PC-3 (cell line): Measurements from ENCODE around the gene DLG2.

Experiments used
- EZH2 ChIP-seq: fragments of 300-600 bp; sonication (generic); IDR thresholded peaks from one replicate; pipeline ENCODE4 v1.6.1; 2017; ENCODE audit warnings: antibody characterized with exemption, mild to moderate bottlenecking, low read length; ENCODE audit not compliant: unreplicated experiment
- EZH2phosphoT487 ChIP-seq: fragments of 300-600 bp; sonication (generic); IDR thresholded peaks from 2 replicates; pipeline ENCODE4 v1.6.1; 2018; ENCODE audit warnings: mild to moderate bottlenecking, antibody characterized with exemption, low read length, borderline replicate concordance
- TF ChIP-seq, protein P1 (sequence below): fragments of 300-600 bp; sonication (generic); conservative IDR thresholded peaks from 2 replicates; pipeline ENCODE4 v1.5.1; 2017; ENCODE audit warnings: antibody characterized with exemption, low read depth, mild to moderate bottlenecking, low read length

- TF ChIP-seq, protein P1, sequence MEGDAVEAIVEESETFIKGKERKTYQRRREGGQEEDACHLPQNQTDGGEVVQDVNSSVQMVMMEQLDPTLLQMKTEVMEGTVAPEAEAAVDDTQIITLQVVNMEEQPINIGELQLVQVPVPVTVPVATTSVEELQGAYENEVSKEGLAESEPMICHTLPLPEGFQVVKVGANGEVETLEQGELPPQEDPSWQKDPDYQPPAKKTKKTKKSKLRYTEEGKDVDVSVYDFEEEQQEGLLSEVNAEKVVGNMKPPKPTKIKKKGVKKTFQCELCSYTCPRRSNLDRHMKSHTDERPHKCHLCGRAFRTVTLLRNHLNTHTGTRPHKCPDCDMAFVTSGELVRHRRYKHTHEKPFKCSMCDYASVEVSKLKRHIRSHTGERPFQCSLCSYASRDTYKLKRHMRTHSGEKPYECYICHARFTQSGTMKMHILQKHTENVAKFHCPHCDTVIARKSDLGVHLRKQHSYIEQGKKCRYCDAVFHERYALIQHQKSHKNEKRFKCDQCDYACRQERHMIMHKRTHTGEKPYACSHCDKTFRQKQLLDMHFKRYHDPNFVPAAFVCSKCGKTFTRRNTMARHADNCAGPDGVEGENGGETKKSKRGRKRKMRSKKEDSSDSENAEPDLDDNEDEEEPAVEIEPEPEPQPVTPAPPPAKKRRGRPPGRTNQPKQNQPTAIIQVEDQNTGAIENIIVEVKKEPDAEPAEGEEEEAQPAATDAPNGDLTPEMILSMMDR: no peak
- TF ChIP-seq EZH2 (no peak), EZH2phosphoT487 (no peak)
These were observed 24.0 kb upstream of the DLG2 start for GRCh38 chr11:85651118-85651517.
